ENCODE results near the gene ADD3.
A peak's percentile ranks its signal among the peaks of the same experiment; 100 is the strongest.
"Not testable (repeated sequence)": the region's sequence is repeated elsewhere in the genome, so short reads cannot be mapped to it uniquely, and the experiment has no call there.

The ADD3 gene

DNA sequence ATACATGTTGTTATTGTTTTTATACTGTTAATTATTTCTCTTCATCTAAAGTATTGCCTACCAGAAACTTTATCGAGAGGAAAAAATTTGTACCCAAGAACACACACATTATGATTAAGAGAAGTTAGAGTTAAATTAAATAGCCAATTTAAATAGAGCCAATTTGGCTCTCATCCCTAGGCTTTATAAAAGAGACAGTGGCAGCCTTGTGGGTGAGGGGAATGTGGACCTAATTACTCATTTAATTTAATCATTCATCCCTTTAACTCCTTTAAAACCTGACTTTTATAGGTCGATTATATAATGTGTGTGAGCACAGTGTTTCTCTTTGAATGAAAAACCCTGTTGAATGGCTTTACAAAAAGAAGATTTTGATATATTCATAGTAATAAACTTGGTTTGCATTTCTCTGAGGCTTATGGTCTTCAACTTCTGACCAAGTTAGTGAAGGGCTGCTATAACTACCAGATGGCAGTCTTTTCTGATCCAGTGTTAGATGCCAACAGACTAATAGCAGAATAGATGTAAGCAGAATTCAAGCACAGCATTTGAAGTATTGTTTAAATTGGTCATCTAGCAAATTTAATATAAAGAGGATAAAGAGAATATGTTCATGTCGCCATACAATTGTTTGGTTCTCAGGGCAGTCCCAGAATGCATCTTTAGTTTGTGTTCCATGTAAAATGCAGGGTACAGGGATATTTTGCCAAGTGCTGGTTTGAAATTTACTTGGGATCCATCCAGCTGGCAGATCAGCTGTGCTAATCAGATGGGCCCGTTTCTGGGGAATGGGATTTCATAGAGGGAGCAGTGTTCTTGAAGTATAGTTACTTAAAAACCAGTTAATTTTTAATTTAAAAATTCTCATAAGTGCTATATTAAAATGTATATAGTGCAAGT is 25.3 kb downstream of the ADD3 start:
- peaks cover 68% of the 10 kb centered on the region for H3K4me1 Mint-ChIP-seq (ENCODE audit: low read depth)
- H3K27me3 Mint-ChIP-seq = no peaks in the 10 kb centered on the region
- H3K4me3 Mint-ChIP-seq = no peak overlapping the region
- peak overlapping the region; percentile 76 for H3K27ac Mint-ChIP-seq
- H3K9me3 Mint-ChIP-seq (ENCODE audit: low read depth) = no peaks in the 10 kb centered on the region
- peaks cover 2% of the 10 kb centered on the region for H3K36me3 Mint-ChIP-seq

GRCh38 chr10:110033701-110034235 is 26.0 kb downstream of the ADD3 start:
- H3K27ac Mint-ChIP-seq = no peak overlapping the region
- H3K4me3 Mint-ChIP-seq = no peak overlapping the region
- peaks cover 75% of the 10 kb centered on the region for H3K4me1 Mint-ChIP-seq (ENCODE audit: low read depth)
- no peaks in the 10 kb centered on the region for H3K9me3 Mint-ChIP-seq (ENCODE audit: low read depth)
- peaks cover 2% of the 10 kb centered on the region for H3K36me3 Mint-ChIP-seq
- H3K27me3 Mint-ChIP-seq = no peaks in the 10 kb centered on the region

GRCh38 chr10:110034596-110034995 is 26.8 kb downstream of the ADD3 start:
- no peaks in the 10 kb centered on the region for H3K9me3 Mint-ChIP-seq (ENCODE audit: low read depth)
- peaks cover 2% of the 10 kb centered on the region for H3K36me3 Mint-ChIP-seq
- peaks cover 81% of the 10 kb centered on the region for H3K4me1 Mint-ChIP-seq (ENCODE audit: low read depth)
- H3K4me3 Mint-ChIP-seq = no peak overlapping the region
- peak overlapping the region; percentile 69 for H3K27ac Mint-ChIP-seq
- H3K27me3 Mint-ChIP-seq = no peaks in the 10 kb centered on the region

- Mint-ChIP-seq H3K4me1 (ENCODE audit: low read depth) (peaks cover 87% of the 10 kb centered on the region), H3K36me3 (peaks cover 2% of the 10 kb centered on the region), H3K9me3 (ENCODE audit: low read depth) (no peaks in the 10 kb centered on the region), H3K27me3 (no peaks in the 10 kb centered on the region), H3K4me3 (peak overlapping the region; percentile 58), H3K27ac (peak overlapping the region; percentile 69)
Measured at GRCh38 chr10:110035070-110035921, 27.5 kb downstream of the ADD3 start.

- Mint-ChIP-seq H3K36me3 (no peaks in the 10 kb centered on the region), H3K27me3 (no peaks in the 10 kb centered on the region), H3K27ac (peak overlapping the region; percentile 67), H3K4me1 (ENCODE audit: low read depth) (peaks cover 90% of the 10 kb centered on the region), H3K9me3 (ENCODE audit: low read depth) (no peaks in the 10 kb centered on the region), H3K4me3 (no peak overlapping the region)
Measured at GRCh38 chr10:110036640-110037039, 28.9 kb downstream of the ADD3 start.

DNA sequence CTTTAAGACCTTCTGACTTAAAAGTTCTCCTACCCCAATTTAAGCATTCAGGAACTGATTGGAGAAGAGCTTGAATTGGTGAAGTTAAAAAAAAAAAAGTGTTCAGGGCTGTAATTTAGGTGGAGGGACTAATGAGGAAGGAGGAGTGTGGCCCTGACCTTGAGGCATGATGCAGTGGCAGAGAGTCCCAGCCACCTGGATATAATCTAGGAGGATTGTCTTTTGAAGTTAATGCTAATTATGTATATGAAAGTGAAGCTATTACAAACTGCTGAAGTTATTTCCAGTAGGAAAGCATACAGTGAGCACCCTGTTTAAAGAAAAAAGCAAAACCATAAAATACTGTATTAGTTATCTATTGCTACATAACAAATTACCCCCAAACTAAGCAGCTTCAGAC is 31.5 kb downstream of the ADD3 start:
- Mint-ChIP-seq H3K27me3 (no peaks in the 10 kb centered on the region), H3K9me3 (ENCODE audit: low read depth) (no peaks in the 10 kb centered on the region), H3K4me3 (no peak overlapping the region), H3K36me3 (no peaks in the 10 kb centered on the region), H3K27ac (peak overlapping the region; percentile 82), H3K4me1 (ENCODE audit: low read depth) (peaks cover 84% of the 10 kb centered on the region)

DNA sequence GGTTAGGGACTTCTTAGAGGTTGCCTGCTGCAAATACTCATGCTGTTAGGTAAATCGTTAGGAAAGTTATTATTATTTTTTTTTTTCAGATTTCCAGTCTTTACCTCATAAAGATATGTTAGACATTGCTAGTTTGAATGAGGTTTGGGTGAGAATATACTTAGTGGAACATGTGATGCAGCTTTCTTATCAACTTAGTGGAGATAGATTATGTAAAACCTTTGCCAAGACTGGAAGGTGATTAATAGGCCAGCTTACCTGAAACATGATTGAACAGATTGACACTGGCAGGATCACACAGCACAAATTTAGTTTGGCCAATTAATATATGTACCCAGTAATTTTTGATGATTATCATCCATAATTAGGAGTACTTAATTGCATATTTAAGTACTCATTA is 32.3 kb downstream of the ADD3 start:
- Mint-ChIP-seq H3K36me3 (no peaks in the 10 kb centered on the region), H3K4me3 (no peak overlapping the region), H3K9me3 (ENCODE audit: low read depth) (no peaks in the 10 kb centered on the region), H3K27me3 (no peaks in the 10 kb centered on the region), H3K4me1 (ENCODE audit: low read depth) (peaks cover 82% of the 10 kb centered on the region), H3K27ac (peak overlapping the region; percentile 82)

GRCh38 chr10:110040767-110041478 is 33.1 kb downstream of the ADD3 start:
- Mint-ChIP-seq H3K4me3 (no peak overlapping the region), H3K9me3 (ENCODE audit: low read depth) (no peaks in the 10 kb centered on the region), H3K27ac (peak overlapping the region; percentile 82), H3K27me3 (no peaks in the 10 kb centered on the region), H3K36me3 (peaks cover 3% of the 10 kb centered on the region), H3K4me1 (ENCODE audit: low read depth) (peaks cover 77% of the 10 kb centered on the region)

DNA sequence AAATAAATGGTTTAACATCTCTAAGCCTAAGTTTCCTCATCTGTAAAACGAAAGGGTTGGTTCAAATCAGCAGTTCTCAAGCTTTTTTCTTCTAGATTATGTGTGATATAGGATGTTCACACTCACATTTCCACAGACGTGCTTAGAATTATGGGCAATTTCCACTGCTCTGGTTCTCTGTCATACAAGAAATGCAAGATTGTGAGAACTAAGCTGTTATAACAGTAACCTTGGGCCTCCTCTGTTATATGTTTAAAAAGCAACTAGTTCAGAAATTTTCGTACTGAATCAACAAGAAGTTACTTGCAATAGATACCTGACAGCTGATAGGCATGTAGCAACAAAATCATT is 33.7 kb downstream of the ADD3 start:
- Mint-ChIP-seq H3K36me3 (peaks cover 3% of the 10 kb centered on the region), H3K9me3 (ENCODE audit: low read depth) (no peaks in the 10 kb centered on the region), H3K27ac (peak overlapping the region; percentile 35), H3K4me1 (ENCODE audit: low read depth) (peaks cover 75% of the 10 kb centered on the region), H3K4me3 (no peak overlapping the region), H3K27me3 (no peaks in the 10 kb centered on the region)

DNA sequence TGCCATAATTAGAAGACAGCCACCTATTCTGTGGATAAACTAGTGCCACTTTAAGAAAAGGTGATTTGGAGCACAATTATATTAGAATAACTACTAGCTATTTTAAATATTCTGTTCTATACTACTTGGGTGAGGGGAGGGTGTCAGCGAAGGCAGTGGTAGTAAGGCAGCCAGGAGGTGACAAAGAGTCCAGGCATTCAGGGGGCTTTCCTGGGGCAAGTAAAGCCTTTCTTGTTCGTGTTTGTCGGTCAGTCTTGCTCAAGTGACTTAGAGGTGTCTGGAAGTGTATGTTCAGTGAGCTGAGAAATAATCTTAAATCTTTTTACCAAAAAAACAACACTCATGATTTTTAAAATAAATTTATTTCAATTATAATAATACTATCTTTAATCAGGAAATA is 34.4 kb downstream of the ADD3 start:
- H3K4me1 Mint-ChIP-seq (ENCODE audit: low read depth) = peaks cover 68% of the 10 kb centered on the region
- no peak overlapping the region for H3K4me3 Mint-ChIP-seq
- peaks cover 4% of the 10 kb centered on the region for H3K36me3 Mint-ChIP-seq
- H3K27me3 Mint-ChIP-seq = no peaks in the 10 kb centered on the region
- peak overlapping the region; percentile 46 for H3K27ac Mint-ChIP-seq
- H3K9me3 Mint-ChIP-seq (ENCODE audit: low read depth) = no peaks in the 10 kb centered on the region

DNA sequence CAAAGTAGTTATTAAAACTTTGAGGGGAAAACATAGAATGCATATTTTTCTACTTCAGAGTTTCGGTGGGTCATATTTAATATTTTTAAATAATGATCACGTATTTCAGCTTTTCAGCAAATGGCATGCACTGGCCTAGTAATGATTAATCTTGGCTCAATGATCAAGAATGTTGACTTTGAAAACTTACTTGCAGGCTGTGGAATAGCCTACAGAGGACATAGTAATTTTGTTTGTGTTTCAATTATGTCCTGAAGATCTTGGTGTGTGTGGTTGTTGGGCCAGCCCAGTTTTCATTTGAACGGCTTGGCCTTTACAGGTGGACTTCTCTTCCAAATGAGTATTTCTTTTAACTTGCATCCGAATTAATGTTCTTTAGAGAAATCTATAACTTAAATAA is 35.1 kb downstream of the ADD3 start:
- Mint-ChIP-seq H3K9me3 (ENCODE audit: low read depth) (no peaks in the 10 kb centered on the region), H3K27ac (no peak overlapping the region), H3K4me3 (no peak overlapping the region), H3K27me3 (no peaks in the 10 kb centered on the region), H3K36me3 (peaks cover 8% of the 10 kb centered on the region), H3K4me1 (ENCODE audit: low read depth) (peaks cover 65% of the 10 kb centered on the region)

DNA sequence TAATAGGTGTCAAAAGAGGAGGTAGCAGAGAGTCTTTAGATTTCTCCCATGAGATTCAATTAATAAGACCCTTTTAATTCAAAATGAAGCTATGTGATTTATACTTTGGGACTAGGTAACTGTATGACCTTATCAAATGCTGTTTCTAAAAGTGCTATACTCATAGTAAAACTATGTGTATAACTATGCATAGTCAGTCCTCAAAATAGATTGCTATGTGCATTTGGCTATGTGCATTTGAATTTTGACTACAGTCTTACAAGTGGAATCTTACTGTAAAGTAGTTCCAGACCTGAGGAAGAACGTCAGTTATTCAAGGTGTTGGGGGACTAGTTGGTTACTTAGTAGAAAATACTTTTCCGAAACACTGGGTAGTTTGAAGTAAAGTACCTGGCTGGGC is 36.9 kb downstream of the ADD3 start:
- H3K4me3 Mint-ChIP-seq = no peak overlapping the region
- H3K9me3 Mint-ChIP-seq (ENCODE audit: low read depth) = peaks cover 4% of the 10 kb centered on the region
- peak overlapping the region; percentile 64 for H3K27ac Mint-ChIP-seq
- H3K4me1 Mint-ChIP-seq (ENCODE audit: low read depth) = peaks cover 54% of the 10 kb centered on the region
- peaks cover 17% of the 10 kb centered on the region for H3K36me3 Mint-ChIP-seq
- no peaks in the 10 kb centered on the region for H3K27me3 Mint-ChIP-seq

DNA sequence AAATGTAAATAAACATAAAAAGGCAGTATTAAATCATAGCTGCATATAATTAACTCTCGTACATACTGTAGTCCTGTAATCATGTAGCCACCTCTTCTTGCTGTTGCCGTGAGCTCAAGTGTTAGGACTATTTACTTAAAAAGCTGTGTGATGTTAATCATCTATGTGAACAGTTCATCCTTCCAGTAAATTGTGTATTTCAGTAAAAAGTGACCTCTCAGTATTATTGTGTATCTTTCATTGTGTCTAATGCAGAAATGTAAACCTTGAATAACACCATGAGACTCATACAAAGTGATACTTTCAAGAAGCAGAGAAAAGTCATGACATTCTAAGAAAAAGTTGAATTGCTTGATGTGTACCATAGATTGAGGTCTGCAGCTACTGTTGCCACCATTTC is 38.0 kb downstream of the ADD3 start:
- peak overlapping the region; percentile 31 for H3K27ac Mint-ChIP-seq
- no peaks in the 10 kb centered on the region for H3K27me3 Mint-ChIP-seq
- peaks cover 50% of the 10 kb centered on the region for H3K4me1 Mint-ChIP-seq (ENCODE audit: low read depth)
- peaks cover 23% of the 10 kb centered on the region for H3K36me3 Mint-ChIP-seq
- peaks cover 4% of the 10 kb centered on the region for H3K9me3 Mint-ChIP-seq (ENCODE audit: low read depth)
- H3K4me3 Mint-ChIP-seq = no peak overlapping the region

DNA sequence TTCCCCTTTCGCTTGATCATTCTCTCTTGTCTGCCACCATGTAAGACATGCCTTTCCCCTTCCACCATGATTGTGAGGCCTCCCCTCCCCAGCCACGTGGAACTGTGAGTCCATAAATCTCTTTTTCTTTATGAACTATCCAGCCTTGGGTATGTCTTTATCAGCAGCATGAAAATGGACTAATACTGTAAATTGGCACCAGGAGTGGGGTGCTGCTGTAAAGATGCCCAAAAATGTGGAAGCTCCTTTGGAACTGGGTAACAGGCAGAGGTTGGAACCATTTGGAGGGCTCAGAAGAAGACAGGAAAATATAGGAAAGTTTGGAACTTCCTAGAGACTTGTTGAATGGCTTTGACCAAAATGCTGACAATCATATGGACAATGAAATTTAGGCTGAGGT is 40.4 kb downstream of the ADD3 start:
- Mint-ChIP-seq H3K4me1 (ENCODE audit: low read depth) (peaks cover 56% of the 10 kb centered on the region), H3K36me3 (peaks cover 26% of the 10 kb centered on the region)
- H3K27ac Mint-ChIP-seq; H3K4me3 Mint-ChIP-seq; H3K9me3 Mint-ChIP-seq (ENCODE audit: low read depth); H3K27me3 Mint-ChIP-seq: not testable (repeated sequence)

GRCh38 chr10:110048781-110049180 is 41.0 kb downstream of the ADD3 start:
- Mint-ChIP-seq H3K4me3 (no peak overlapping the region), H3K4me1 (ENCODE audit: low read depth) (peaks cover 55% of the 10 kb centered on the region)

More at GRCh38 chr10:110048781-110049180, 41.0 kb downstream of the ADD3 start:
- no peaks in the 10 kb centered on the region for H3K27me3 Mint-ChIP-seq
- H3K36me3 Mint-ChIP-seq = peaks cover 26% of the 10 kb centered on the region
- peaks cover 4% of the 10 kb centered on the region for H3K9me3 Mint-ChIP-seq (ENCODE audit: low read depth)
- H3K27ac Mint-ChIP-seq = no peak overlapping the region
